ENCODE data around the gene ADGRE1.

Gene ADGRE1

DNA sequence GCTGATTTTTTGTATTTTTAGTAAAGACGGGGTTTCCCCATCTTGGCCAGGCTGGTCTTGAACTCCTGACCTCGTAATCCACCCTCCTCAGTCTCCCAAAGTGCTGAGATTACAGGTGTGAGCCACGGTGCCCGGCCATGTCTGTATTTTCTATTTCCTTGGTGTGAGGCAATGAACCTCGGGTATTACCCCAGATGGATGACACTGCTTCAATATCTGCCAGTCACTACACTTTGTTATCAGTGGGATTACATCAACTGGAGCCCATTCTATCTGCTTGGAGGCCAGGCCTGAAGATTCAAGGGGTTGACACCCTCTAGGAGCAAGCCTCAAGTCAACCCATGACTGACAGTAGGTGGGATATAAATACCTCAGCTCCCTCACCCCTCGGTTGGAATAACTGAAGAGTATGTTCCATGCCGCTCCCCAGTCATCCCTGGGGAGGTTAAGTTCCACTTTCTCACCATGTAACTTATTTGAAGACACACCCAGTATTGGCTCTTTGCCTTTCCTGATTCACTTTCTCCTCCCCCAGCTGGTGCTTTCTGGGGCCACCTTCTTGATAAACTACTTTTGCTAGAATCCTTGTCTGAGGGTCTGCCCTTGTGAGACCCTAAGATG lies 992 bp upstream of the ADGRE1 start:
- Histone ChIP-seq H3K9ac (ENCODE audit: low read depth, low read length) (no peak overlapping the region), H3K4me1 (ENCODE audit: control insufficient read depth, insufficient read depth, low read length) (no peaks in the 10 kb centered on the region), H3K4me2 (ENCODE audit: low read length) (no peak overlapping the region), H3K27me3 (ENCODE audit: control insufficient read depth, insufficient read depth, low read length) (no peaks in the 10 kb centered on the region), H3K9me3 (replicated peaks; ENCODE audit: low read length) (peaks cover 3% of the 10 kb centered on the region), H3K36me3 (ENCODE audit: insufficient read depth, low read length) (no peaks in the 10 kb centered on the region), H3K4me3 (ENCODE audit: low read length) (no peak overlapping the region)

DNA sequence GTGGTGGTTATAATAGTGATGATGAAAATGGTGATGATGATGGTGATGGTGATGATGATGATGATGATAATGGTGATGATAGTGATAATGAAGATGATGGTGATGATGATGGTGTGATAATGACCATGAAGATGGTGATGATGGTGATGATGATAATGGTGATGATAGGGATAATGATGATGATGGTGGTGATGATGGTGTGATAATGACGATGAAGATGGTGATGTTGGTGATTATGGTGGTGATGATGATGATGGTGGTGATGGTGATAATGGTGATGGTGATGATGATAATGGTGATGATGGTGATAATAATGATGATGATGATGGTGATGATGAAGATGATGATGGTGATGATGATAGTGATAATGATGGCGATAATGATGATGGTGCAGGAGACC lies 1.6 kb downstream of the ADGRE1 start:
- Histone ChIP-seq H3K4me1 (ENCODE audit: control insufficient read depth, insufficient read depth, low read length) (no peaks in the 10 kb centered on the region), H3K4me2 (ENCODE audit: low read length) (no peak overlapping the region), H3K9ac (ENCODE audit: low read depth, low read length) (no peak overlapping the region), H3K4me3 (ENCODE audit: low read length) (no peak overlapping the region), H3K9me3 (replicated peaks; ENCODE audit: low read length) (no peaks in the 10 kb centered on the region), H3K36me3 (ENCODE audit: insufficient read depth, low read length) (no peaks in the 10 kb centered on the region), H3K27me3 (ENCODE audit: control insufficient read depth, insufficient read depth, low read length) (no peaks in the 10 kb centered on the region)

DNA sequence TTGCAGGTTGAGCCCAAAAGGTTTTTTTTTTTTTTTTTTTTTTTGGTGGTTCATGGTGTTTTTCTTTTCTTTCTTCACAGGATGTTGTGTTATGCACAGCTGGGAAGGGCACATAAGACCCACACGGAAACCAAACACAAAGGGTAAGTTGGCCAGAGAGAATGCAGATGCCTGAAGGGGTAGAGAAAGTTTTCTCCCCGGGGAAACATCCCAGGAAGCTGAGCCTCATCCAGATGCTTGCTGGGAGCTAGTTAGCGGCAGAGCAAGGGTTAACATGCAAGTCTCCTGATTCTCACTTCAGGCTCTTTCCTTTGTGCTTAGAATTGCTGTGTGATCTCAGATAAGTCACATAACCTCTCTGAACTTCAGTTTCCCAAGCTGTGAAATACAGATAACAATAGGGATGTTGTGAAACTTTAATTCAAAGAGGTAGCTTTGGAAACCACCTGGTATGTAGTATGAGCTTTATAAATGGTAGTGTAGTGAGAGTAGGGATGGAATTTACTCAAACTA lies 3.1 kb downstream of the ADGRE1 start:
- Histone ChIP-seq H3K9ac (ENCODE audit: low read depth, low read length) (no peak overlapping the region), H3K4me2 (ENCODE audit: low read length) (no peak overlapping the region), H3K4me1 (ENCODE audit: control insufficient read depth, insufficient read depth, low read length) (no peaks in the 10 kb centered on the region), H3K27me3 (ENCODE audit: control insufficient read depth, insufficient read depth, low read length) (no peaks in the 10 kb centered on the region), H3K36me3 (ENCODE audit: insufficient read depth, low read length) (no peaks in the 10 kb centered on the region), H3K9me3 (replicated peaks; ENCODE audit: low read length) (no peaks in the 10 kb centered on the region), H3K4me3 (ENCODE audit: low read length) (no peak overlapping the region)

DNA sequence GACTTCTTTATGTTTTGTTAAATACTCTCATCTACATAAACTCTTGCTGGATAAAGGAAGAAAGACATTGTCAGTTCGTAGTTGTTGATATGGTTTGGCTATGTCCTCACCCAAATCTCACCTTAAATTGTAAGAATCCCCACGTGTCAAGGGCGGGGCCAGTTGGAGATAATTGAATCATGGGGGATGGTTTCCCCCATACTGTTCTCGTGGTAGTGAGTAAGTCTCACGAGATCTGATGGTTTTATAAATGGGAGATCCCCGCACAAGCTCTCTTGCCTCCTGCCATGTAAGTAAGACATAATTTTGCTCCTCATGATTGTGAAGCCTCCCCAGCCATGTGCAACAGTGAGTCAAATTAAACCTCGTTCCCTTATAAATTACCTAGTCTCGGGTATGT lies 3.6 kb downstream of the ADGRE1 start:
- Histone ChIP-seq H3K9ac (ENCODE audit: low read depth, low read length) (no peak overlapping the region), H3K4me2 (ENCODE audit: low read length) (no peak overlapping the region), H3K36me3 (ENCODE audit: insufficient read depth, low read length) (no peaks in the 10 kb centered on the region), H3K27me3 (ENCODE audit: control insufficient read depth, insufficient read depth, low read length) (no peaks in the 10 kb centered on the region), H3K9me3 (replicated peaks; ENCODE audit: low read length) (no peaks in the 10 kb centered on the region), H3K4me3 (ENCODE audit: low read length) (no peak overlapping the region), H3K4me1 (ENCODE audit: control insufficient read depth, insufficient read depth, low read length) (no peaks in the 10 kb centered on the region)

DNA sequence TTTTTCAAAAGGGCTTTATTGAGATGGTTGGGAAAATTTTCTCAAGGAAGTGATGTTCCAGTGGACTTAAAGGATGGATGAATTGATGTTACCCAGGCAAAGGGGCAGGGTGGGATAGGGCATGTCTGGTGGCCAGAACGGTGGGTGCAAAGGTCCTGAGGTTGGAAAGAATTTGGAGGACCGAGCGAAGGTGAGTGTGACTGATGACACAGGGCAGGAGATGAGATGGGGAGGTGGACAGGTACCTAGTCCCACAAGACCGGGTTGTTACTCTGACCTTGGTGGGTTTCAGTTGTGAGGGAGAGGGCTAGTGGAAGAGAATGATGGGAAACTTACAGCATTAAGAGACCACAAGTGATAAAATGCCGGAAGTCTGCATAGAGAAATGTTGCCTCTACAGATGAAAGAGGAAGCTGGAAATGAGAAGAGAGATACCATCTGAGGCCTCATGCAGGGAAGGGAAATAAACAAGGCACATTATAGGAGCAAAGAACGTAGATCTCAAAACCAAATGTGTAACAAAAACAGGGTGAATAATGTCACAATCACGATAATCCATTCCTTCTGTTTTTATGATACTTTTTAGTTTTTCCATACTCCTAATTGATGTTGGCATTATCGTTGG lies 4.5 kb downstream of the ADGRE1 start:
- no peak overlapping the region for H3K9ac ChIP-seq (ENCODE audit: low read depth, low read length)
- H3K9me3 ChIP-seq (replicated peaks; ENCODE audit: low read length), result no peaks in the 10 kb centered on the region
- H3K4me1 ChIP-seq (ENCODE audit: control insufficient read depth, insufficient read depth, low read length), result no peaks in the 10 kb centered on the region

DNA sequence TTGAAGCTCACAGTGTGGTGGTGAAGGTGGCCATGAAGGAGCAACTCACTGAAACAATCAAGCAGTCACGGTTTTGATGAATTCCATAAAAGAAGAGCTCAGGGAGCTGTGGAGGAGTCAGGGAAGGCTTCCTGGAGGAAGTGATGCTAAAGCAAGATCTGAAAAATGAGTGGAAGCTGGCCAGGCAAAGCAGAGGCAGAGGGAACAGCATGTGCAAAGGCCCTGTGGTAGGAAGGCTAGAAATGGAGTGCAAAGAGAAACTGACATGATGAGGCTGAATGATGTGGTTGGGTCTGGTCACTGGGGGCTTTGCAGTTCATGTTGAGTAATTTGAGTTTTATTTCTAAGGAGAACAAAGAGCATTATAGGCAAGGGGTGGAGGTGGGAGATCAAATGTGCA lies 6.9 kb downstream of the ADGRE1 start:
- H3K9ac ChIP-seq (ENCODE audit: low read depth, low read length), result no peak overlapping the region
- H3K4me3 ChIP-seq (ENCODE audit: low read length), result no peak overlapping the region
- H3K9me3 ChIP-seq (replicated peaks; ENCODE audit: low read length), result no peaks in the 10 kb centered on the region
- no peaks in the 10 kb centered on the region for H3K4me1 ChIP-seq (ENCODE audit: control insufficient read depth, insufficient read depth, low read length)
- no peaks in the 10 kb centered on the region for H3K36me3 ChIP-seq (ENCODE audit: insufficient read depth, low read length)
- no peaks in the 10 kb centered on the region for H3K27me3 ChIP-seq (ENCODE audit: control insufficient read depth, insufficient read depth, low read length)
- no peak overlapping the region for H3K4me2 ChIP-seq (ENCODE audit: low read length)

More for the DNA sequence above, 4.5 kb downstream of the ADGRE1 start:
- Histone ChIP-seq H3K27me3 (ENCODE audit: control insufficient read depth, insufficient read depth, low read length) (no peaks in the 10 kb centered on the region), H3K36me3 (ENCODE audit: insufficient read depth, low read length) (no peaks in the 10 kb centered on the region), H3K4me3 (ENCODE audit: low read length) (no peak overlapping the region), H3K4me2 (ENCODE audit: low read length) (no peak overlapping the region)

DNA sequence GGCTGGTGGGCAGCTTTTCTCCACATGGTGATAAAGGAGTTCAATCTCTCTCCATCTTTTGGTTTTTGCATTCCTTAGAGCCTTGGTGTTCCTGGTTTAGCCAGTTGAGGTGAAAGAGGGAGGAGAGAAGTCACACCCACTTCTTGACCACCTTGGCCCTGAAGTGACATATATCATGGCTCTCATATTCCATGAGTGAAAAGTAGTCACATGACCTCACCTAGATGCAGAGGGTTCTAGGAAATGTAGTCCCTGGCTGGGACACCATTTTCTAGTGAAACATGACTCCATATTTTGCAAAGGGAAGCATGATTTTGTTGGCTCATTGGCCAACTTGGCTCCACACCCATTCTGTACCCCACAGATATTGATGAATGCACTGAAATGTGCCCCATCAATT lies 16.1 kb downstream of the ADGRE1 start:
- H3K4me1 ChIP-seq (ENCODE audit: control insufficient read depth, insufficient read depth, low read length), result no peaks in the 10 kb centered on the region
- H3K9ac ChIP-seq (ENCODE audit: low read depth, low read length), result no peak overlapping the region
- no peaks in the 10 kb centered on the region for H3K27me3 ChIP-seq (ENCODE audit: control insufficient read depth, insufficient read depth, low read length)
- H3K4me3 ChIP-seq (ENCODE audit: low read length), result no peak overlapping the region
- H3K4me2 ChIP-seq (ENCODE audit: low read length), result no peak overlapping the region
- H3K9me3 ChIP-seq (replicated peaks; ENCODE audit: low read length), result peaks cover 4% of the 10 kb centered on the region
- H3K36me3 ChIP-seq (ENCODE audit: insufficient read depth, low read length), result no peaks in the 10 kb centered on the region

DNA sequence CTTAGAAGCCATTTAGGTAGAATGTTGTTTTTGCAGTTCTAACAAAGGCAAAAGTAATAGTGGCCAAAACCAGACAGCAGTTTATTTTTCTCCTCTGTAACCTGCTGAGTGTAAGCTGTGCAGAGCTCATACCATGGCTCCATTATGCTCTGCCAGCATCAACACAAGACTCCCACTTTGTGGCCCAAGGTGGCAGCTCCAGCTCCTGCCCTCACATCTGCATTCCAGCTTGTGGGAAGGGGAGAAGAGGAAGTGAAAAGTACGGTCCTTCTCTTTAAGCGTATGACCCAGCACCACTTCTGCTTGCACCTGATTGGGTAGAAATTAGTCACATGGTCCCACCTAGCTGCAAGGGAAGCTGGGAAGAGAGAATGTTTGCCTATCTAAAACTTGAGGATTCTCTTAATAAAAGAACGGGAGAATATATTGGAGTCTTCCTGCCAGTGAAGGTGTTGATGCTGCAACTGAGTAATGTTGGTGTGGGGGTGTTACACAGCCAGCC lies 19.2 kb downstream of the ADGRE1 start:
- Histone ChIP-seq H3K36me3 (ENCODE audit: insufficient read depth, low read length) (no peaks in the 10 kb centered on the region), H3K4me2 (ENCODE audit: low read length) (no peak overlapping the region), H3K4me3 (ENCODE audit: low read length) (no peak overlapping the region), H3K27me3 (ENCODE audit: control insufficient read depth, insufficient read depth, low read length) (no peaks in the 10 kb centered on the region), H3K9ac (ENCODE audit: low read depth, low read length) (no peak overlapping the region), H3K9me3 (replicated peaks; ENCODE audit: low read length) (peaks cover 4% of the 10 kb centered on the region), H3K4me1 (ENCODE audit: control insufficient read depth, insufficient read depth, low read length) (no peaks in the 10 kb centered on the region)

DNA sequence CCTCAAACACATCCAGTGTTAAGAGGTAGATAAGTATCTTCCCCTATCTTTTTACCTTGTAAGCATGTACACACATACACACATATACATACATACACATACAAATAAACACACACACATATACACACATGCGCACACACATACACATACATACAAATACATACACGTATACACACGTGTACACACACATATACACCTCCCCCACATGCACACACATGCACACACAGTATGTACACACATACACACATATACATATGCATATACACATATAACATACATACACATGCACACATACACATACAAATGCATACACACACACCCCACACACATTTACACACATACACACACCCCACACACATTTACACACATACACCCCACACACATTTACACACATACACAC lies 24.1 kb downstream of the ADGRE1 start:
- Histone ChIP-seq H3K4me2 (ENCODE audit: low read length) (no peak overlapping the region), H3K36me3 (ENCODE audit: insufficient read depth, low read length) (no peaks in the 10 kb centered on the region), H3K27me3 (ENCODE audit: control insufficient read depth, insufficient read depth, low read length) (no peaks in the 10 kb centered on the region), H3K4me3 (ENCODE audit: low read length) (no peak overlapping the region), H3K4me1 (ENCODE audit: control insufficient read depth, insufficient read depth, low read length) (no peaks in the 10 kb centered on the region), H3K9me3 (replicated peaks; ENCODE audit: low read length) (peaks cover 18% of the 10 kb centered on the region), H3K9ac (ENCODE audit: low read depth, low read length) (no peak overlapping the region)

DNA sequence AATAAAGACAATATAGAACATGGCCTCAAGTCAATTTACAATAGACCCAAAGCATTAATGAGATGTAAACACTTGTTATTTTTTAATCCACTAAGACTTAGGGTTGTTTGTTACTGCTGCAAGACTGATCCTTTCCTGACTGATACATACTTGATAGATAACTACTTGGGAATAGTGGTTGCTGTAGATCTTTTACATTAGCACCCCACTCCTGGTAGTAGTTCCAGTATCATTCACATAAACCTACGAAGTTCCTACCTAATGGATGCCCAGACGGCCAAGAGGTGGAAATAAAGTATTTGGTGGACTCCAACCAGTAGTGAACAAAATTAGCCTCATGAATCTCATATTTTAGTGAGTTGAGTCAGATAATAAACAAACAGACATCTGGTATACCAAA lies 26.9 kb downstream of the ADGRE1 start:
- Histone ChIP-seq H3K9me3 (replicated peaks; ENCODE audit: low read length) (peaks cover 16% of the 10 kb centered on the region), H3K4me2 (ENCODE audit: low read length) (no peak overlapping the region), H3K4me1 (ENCODE audit: control insufficient read depth, insufficient read depth, low read length) (no peaks in the 10 kb centered on the region), H3K4me3 (ENCODE audit: low read length) (no peak overlapping the region), H3K27me3 (ENCODE audit: control insufficient read depth, insufficient read depth, low read length) (no peaks in the 10 kb centered on the region), H3K36me3 (ENCODE audit: insufficient read depth, low read length) (no peaks in the 10 kb centered on the region), H3K9ac (ENCODE audit: low read depth, low read length) (no peak overlapping the region)

DNA sequence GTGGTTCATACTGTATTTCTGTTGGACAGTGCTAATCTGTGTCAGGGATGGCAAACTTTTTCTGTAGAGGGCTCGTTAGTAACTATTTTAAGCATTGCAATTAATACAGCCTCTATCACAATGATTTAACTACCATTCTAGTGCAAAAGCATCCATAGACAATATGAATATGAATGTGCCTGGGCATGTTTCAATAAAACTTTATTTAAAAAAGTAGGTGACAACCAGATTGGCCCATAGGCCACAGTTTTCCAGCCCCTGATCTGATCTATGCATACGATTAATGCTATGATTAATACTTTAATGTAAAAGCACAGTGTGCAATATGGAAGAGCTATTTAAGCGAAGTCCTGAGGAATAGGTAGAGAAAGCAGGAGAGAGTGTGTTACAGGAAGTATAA lies 29.6 kb downstream of the ADGRE1 start:
- peaks cover 16% of the 10 kb centered on the region for H3K9me3 ChIP-seq (replicated peaks; ENCODE audit: low read length)
- H3K9ac ChIP-seq (ENCODE audit: low read depth, low read length), result no peak overlapping the region
- no peaks in the 10 kb centered on the region for H3K36me3 ChIP-seq (ENCODE audit: insufficient read depth, low read length)
- no peak overlapping the region for H3K4me2 ChIP-seq (ENCODE audit: low read length)
- no peaks in the 10 kb centered on the region for H3K4me1 ChIP-seq (ENCODE audit: control insufficient read depth, insufficient read depth, low read length)
- no peaks in the 10 kb centered on the region for H3K27me3 ChIP-seq (ENCODE audit: control insufficient read depth, insufficient read depth, low read length)
- H3K4me3 ChIP-seq (ENCODE audit: low read length), result no peak overlapping the region

DNA sequence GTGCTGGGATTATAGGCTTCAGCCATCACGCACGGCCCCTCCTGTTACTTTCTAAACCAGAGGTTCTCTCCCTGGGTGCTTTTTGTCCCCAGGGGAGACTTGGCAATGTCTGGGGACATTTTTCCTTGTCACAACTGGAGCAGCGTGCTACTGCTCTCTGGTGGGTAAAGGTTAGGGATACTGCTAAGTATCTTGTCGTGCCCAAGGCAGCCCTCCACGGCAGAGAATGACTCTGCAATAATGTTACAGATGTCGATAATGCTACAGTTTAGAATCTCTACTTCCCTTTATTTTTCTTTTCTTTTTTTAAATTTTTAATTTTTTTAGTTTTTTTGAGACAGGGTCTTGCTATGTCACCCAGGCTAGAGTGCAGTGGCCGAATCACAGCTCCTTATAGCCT lies 38.0 kb downstream of the ADGRE1 start:
- Histone ChIP-seq H3K27me3 (ENCODE audit: control insufficient read depth, insufficient read depth, low read length) (no peaks in the 10 kb centered on the region), H3K4me1 (ENCODE audit: control insufficient read depth, insufficient read depth, low read length) (no peaks in the 10 kb centered on the region), H3K9ac (ENCODE audit: low read depth, low read length) (no peak overlapping the region), H3K36me3 (ENCODE audit: insufficient read depth, low read length) (no peaks in the 10 kb centered on the region), H3K4me2 (ENCODE audit: low read length) (no peak overlapping the region), H3K9me3 (replicated peaks; ENCODE audit: low read length) (peaks cover 12% of the 10 kb centered on the region), H3K4me3 (ENCODE audit: low read length) (no peak overlapping the region)
